ENCODE measurements around the gene AQP2.

AQP2 gene

DNA sequence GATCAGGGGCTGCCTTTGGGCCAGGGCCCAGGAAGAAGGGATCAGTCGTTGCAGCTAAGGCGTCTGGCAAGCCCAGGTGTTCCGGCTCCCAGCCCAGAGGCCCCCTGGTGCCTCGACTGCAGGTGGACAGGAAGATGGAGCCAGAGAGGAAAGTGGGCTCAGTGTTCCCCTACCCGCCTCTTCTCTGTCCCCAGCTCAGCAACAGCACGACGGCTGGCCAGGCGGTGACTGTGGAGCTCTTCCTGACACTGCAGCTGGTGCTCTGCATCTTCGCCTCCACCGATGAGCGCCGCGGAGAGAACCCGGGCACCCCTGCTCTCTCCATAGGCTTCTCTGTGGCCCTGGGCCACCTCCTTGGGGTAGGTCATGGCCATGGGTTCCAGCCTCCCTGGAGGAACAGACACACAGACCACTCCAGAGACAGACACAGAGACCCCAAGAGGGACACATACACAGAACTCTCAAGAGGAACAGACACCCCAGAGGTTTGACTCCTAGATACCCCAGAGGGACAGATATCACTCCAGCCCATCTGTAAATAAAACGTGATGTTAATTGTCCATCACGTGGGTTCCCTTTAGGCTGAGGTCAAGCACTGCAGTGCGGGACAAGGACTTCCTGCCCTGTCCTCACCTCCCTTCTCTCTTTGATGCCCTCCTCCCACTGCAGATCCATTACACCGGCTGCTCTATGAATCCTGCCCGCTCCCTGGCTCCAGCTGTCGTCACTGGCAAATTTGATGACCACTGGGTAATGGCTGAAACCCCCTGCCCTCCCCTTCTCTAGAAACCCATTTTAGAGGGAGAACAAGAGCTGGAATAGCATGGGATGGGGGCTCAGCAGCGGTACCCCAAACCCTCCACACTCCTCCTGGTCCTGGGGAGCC is 3.7 kb downstream of the AQP2 start:
- H3K36me3 ChIP-seq (ENCODE audit: control insufficient read depth in 2 of 2, insufficient read depth in 1 of 2, low read length in 2 of 2): no peaks in the 10 kb centered on the region
- no peaks in the 10 kb centered on the region for H3K9me3 ChIP-seq (ENCODE audit: control insufficient read depth, insufficient read depth, low read depth, low read length)
- CTCF ChIA-PET: interaction anchor here (0.8 to 2.4 kb wide), 4 partner anchors 8 to 85 kb away, joined by 3 to 13 read pairs (median 8); no protein-coding TSS in a partner anchor
- H3K27ac ChIP-seq (ENCODE audit: extremely low read depth, low read depth, low read length): no peak overlapping the region
- H3K4me3 ChIP-seq (ENCODE audit: low read depth, low read length): no peak overlapping the region
- POLR2A ChIA-PET: interaction anchor here (1.2 kb wide), 1 partner anchor 11 kb away, joined by 4 read pairs; no protein-coding TSS in a partner anchor
- no peaks in the 10 kb centered on the region for H3K4me1 ChIP-seq (ENCODE audit: control insufficient read depth, insufficient read depth, low read length)
- TF ChIP-seq ZNF341 (tag by site-specific recombination; IDR thresholded peaks at IDR 0.05; ENCODE audit: low read depth): peak; percentile 88
- TF ChIP-seq KLF16 (tag by site-specific recombination; IDR thresholded peaks at IDR 0.05): no peak

DNA sequence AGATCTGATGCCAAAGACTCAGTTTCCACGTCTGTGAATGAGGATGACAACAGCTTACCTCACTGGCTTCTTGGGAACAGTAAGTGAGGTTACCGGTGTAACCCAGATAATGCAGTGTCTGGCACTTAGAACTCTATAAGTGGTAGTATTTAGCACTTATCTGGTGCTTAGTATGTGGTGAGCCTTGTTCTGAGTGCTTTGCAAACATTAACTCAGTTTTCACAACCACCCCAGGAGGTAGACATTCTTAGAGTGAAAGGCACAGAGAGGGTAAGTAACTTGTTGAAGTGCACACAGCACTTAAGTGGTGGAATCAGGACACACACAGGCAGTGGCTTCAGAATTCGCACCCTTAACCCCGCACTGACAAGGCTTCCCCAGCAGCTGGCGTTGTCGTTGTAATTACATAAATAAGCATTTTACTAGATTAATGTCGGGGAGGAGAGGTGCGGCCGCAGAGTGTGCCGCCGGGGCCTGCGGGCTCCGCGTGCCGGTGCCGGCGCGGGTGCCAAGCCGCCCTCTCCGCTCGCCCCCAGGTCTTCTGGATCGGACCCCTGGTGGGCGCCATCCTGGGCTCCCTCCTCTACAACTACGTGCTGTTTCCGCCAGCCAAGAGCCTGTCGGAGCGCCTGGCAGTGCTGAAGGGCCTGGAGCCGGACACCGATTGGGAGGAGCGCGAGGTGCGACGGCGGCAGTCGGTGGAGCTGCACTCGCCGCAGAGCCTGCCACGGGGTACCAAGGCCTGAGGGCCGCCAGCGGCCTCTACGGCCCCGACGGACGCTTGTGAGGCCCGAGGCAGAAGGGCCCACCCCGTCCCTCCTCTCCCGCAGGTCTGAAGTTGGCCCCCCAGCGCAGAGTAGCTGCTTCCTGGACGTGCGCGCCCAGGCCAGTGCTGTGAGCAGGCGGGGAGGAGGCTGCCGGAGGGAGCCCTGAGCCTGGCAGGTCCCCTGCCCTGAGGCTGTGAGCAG is 4.6 kb downstream of the AQP2 start:
- H3K9me3 ChIP-seq (ENCODE audit: control insufficient read depth, insufficient read depth, low read depth, low read length): no peaks in the 10 kb centered on the region
- 0 out of 2 replicates have a peak, but pooled peaks cover 5% of the 10 kb centered on the region for H3K4me1 ChIP-seq (ENCODE audit: control insufficient read depth, insufficient read depth, low read length)
- H3K36me3 ChIP-seq (ENCODE audit: control insufficient read depth in 2 of 2, insufficient read depth in 1 of 2, low read length in 2 of 2): no peaks in the 10 kb centered on the region
- ChIA-PET CTCF (interaction anchor here (0.6 to 2.4 kb wide), 4 partner anchors 9 to 867 kb away, joined by 3 to 13 read pairs (median 5); no protein-coding TSS in a partner anchor), POLR2A (interaction anchor here (1.1 kb wide), 1 partner anchor 10 kb away, joined by 3 read pairs; no protein-coding TSS in a partner anchor)
- H3K27ac ChIP-seq (ENCODE audit: extremely low read depth, low read depth, low read length): no peak overlapping the region
- TF ChIP-seq ZNF37A (tag by site-specific recombination; IDR thresholded peaks at IDR 0.05) (no peak), ZNF610 (tag by site-specific recombination; IDR thresholded peaks at IDR 0.05; ENCODE audit: borderline replicate concordance) (no peak), ZBTB48 (tag by site-specific recombination; IDR thresholded peaks at IDR 0.05) (no peak), YY1 (tag by site-specific recombination; IDR thresholded peaks at IDR 0.05) (no peak), ZBTB1 (tag by site-specific recombination; IDR thresholded peaks at IDR 0.05) (no peak), ZNF768 (tag by site-specific recombination; IDR thresholded peaks at IDR 0.05) (peak; percentile 79; the same call in 1 of the 2 replicates)
- TF ChIP-seq, protein P1, sequence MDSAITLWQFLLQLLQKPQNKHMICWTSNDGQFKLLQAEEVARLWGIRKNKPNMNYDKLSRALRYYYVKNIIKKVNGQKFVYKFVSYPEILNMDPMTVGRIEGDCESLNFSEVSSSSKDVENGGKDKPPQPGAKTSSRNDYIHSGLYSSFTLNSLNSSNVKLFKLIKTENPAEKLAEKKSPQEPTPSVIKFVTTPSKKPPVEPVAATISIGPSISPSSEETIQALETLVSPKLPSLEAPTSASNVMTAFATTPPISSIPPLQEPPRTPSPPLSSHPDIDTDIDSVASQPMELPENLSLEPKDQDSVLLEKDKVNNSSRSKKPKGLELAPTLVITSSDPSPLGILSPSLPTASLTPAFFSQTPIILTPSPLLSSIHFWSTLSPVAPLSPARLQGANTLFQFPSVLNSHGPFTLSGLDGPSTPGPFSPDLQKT (IDR thresholded peaks at IDR 0.05; ENCODE audit: borderline replicate concordance, low read depth, low read length): no peak
- H3K4me3 ChIP-seq (ENCODE audit: low read depth, low read length): no peak overlapping the region

DNA sequence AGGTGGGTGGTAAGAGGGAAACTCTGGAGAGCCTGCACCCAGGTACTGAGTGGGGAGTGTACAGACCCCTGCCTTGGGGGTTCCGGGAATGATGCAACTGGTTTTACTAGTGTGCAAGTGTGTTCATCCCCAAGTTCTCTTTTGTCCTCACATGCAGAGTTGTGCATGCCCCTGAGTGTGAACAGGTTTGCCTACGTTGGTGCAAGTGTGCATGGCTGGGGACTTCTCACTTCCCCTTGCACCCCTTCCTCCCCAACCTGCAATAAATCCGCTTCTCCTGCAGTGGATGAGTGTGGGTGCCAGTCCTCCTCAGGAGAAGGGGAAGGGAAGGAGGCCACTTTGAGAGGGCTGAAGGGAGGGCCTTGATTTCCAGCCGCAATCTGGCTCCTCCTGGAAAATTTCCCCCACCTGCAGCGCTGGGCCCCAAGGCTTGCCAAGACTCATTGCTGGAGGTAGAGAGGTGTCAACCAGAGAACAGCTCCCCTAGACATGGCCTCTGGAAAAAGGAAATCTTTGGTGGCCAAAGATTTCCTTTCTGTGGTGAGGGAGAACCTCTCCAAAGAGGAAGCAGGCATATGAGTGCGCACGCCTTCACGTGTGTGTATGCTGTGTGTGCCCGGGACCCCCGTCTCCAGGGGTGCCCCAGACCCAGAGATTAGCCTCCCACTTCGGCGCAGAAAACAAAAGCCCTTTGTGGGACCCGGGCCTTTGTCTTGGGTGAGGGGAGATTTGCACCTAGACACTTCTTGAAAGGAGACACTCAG is 5.5 kb downstream of the AQP2 start:
- H3K4me1 ChIP-seq (ENCODE audit: control insufficient read depth, insufficient read depth, low read length): 0 out of 2 replicates have a peak, but pooled peaks cover 5% of the 10 kb centered on the region
- ChIA-PET POLR2A (interaction anchor here (1.1 kb wide), 1 partner anchor 11 kb away, joined by 3 read pairs; no protein-coding TSS in a partner anchor), CTCF (interaction anchor here (1.2 to 2.1 kb wide), 2 partner anchors 11 to 117 kb away, joined by 3 to 13 read pairs; no protein-coding TSS in a partner anchor)
- H3K27ac ChIP-seq (ENCODE audit: extremely low read depth, low read depth, low read length): no peak overlapping the region
- H3K9me3 ChIP-seq (ENCODE audit: control insufficient read depth, insufficient read depth, low read depth, low read length): no peaks in the 10 kb centered on the region
- no peak overlapping the region for H3K4me3 ChIP-seq (ENCODE audit: low read depth, low read length)
- no peaks in the 10 kb centered on the region for H3K36me3 ChIP-seq (ENCODE audit: control insufficient read depth in 2 of 2, insufficient read depth in 1 of 2, low read length in 2 of 2)
- no peak for TF ChIP-seq REPIN1 (tag by site-specific recombination; IDR thresholded peaks at IDR 0.05; ENCODE audit: low read depth)
- TF ChIP-seq, protein P2, sequence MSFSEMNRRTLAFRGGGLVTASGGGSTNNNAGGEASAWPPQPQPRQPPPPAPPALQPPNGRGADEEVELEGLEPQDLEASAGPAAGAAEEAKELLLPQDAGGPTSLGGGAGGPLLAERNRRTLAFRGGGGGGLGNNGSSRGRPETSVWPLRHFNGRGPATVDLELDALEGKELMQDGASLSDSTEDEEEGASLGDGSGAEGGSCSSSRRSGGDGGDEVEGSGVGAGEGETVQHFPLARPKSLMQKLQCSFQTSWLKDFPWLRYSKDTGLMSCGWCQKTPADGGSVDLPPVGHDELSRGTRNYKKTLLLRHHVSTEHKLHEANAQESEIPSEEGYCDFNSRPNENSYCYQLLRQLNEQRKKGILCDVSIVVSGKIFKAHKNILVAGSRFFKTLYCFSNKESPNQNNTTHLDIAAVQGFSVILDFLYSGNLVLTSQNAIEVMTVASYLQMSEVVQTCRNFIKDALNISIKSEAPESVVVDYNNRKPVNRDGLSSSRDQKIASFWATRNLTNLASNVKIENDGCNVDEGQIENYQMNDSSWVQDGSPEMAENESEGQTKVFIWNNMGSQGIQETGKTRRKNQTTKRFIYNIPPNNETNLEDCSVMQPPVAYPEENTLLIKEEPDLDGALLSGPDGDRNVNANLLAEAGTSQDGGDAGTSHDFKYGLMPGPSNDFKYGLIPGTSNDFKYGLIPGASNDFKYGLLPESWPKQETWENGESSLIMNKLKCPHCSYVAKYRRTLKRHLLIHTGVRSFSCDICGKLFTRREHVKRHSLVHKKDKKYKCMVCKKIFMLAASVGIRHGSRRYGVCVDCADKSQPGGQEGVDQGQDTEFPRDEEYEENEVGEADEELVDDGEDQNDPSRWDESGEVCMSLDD (tag by site-specific recombination; IDR thresholded peaks at IDR 0.05): no peak
- no peak for TF ChIP-seq ZNF248 (tag by site-specific recombination; IDR thresholded peaks at IDR 0.05)
- no peak for TF ChIP-seq OVOL3 (tag by site-specific recombination; IDR thresholded peaks at IDR 0.05)
- TF ChIP-seq BCL11B (tag by site-specific recombination; IDR thresholded peaks at IDR 0.05; ENCODE audit: low read depth): no peak
- no peak for TF ChIP-seq ZNF654 (tag by site-specific recombination; IDR thresholded peaks at IDR 0.05; ENCODE audit: low read depth)
- no peak for TF ChIP-seq ZNF624 (tag by site-specific recombination; IDR thresholded peaks at IDR 0.05)
- no peak for TF ChIP-seq ZNF324 (tag by site-specific recombination; IDR thresholded peaks at IDR 0.05)
